ENCODE results near the gene SCRG1. TPM values are rescaled to one million over a fixed set of nuclear protein-coding genes. Genes with fewer than 3 reads are reported as not detected.
A peak's percentile ranks its signal among the peaks of the same experiment; 100 is the strongest.

The SCRG1 gene
- total RNA-seq, 3 donors from 2014 or later (not counting 1 experiment from before 2014, with no cell fraction given) = not detected

- H3K27me3 Mint-ChIP-seq (ENCODE audit: low read depth in 2 of 2) = no peaks in the 10 kb centered on the region
- Histone ChIP-seq H3K27ac (ENCODE audit: low read length) (peak overlapping the region; percentile 29), H3K36me3 (ENCODE audit: control insufficient read depth, insufficient read depth, low read length) (no peaks in the 10 kb centered on the region), H3K4me1 (ENCODE audit: control insufficient read depth, insufficient read depth, low read length) (peaks cover 10% of the 10 kb centered on the region), H3K9me3 (ENCODE audit: control insufficient read depth, insufficient read depth, low read length) (no peaks in the 10 kb centered on the region), H3K27me3 (ENCODE audit: control insufficient read depth, insufficient read depth, low read length) (no peaks in the 10 kb centered on the region), H3K4me3 (ENCODE audit: low read length) (peak overlapping the region; percentile 98)
- H3K9me3 Mint-ChIP-seq = no peaks in the 10 kb centered on the region
- ATAC-seq (peak in 1 of 3 donors; percentile 5), DNase-seq (peak; percentile 31 to 65)
- peaks cover 21 to 26% of the 10 kb centered on the region in 2 donors for H3K4me1 Mint-ChIP-seq
- H3K27ac Mint-ChIP-seq = peak overlapping the region; percentile 92 to 94
- peak overlapping the region; percentile 92 for H3K4me3 Mint-ChIP-seq
- WGBS (ENCODE audit: insufficient coverage) = under 1% methylated on average over 68 of the region's 68 CpGs
- intact Hi-C loops (cut with micrococcal nuclease) = no loop called here
- no peak for TF ChIP-seq CTCF (IDR thresholded peaks at IDR 0.05)
- H3K36me3 Mint-ChIP-seq = no peaks in the 10 kb centered on the region
Observed at GRCh38 chr4:173371292-173372192, 27.4 kb downstream of the SCRG1 start.

GRCh38 chr4:173370477-173371291 lies 28.2 kb downstream of the SCRG1 start, which contains the start of gene SAP30:
SAP30 (plus strand) TSS chr4:173370954; CDS start chr4:173371183, 229 bp downstream.
- DNase-seq (peak; percentile 90 to 98), ATAC-seq (peak; percentile 85 to 95 (median 88))
- Histone ChIP-seq H3K27ac (ENCODE audit: low read length) (peak within 1 kb of the TSS; percentile 92), H3K4me1 (ENCODE audit: control insufficient read depth, insufficient read depth, low read length) (peaks cover 13% of the 10 kb centered on the region), H3K27me3 (ENCODE audit: control insufficient read depth, insufficient read depth, low read length) (no peaks in the 10 kb centered on the region), H3K9me3 (ENCODE audit: control insufficient read depth, insufficient read depth, low read length) (no peaks in the 10 kb centered on the region), H3K36me3 (ENCODE audit: control insufficient read depth, insufficient read depth, low read length) (no peaks in the 10 kb centered on the region), H3K4me3 (ENCODE audit: low read length) (peak within 1 kb of the TSS; percentile 98)
- Mint-ChIP-seq H3K9me3 (no peaks in the 10 kb centered on the region), H3K4me1 (peaks cover 21 to 26% of the 10 kb centered on the region in 2 donors), H3K27ac (peak within 1 kb of the TSS; percentile 92 to 94), H3K36me3 (no peaks in the 10 kb centered on the region), H3K4me3 (peak within 1 kb of the TSS; percentile 100), H3K27me3 (ENCODE audit: low read depth in 2 of 2) (no peaks in the 10 kb centered on the region)
- intact Hi-C loops (cut with micrococcal nuclease) = no loop called here
- under 1% methylated on average over 72 of the region's 72 CpGs for WGBS (ENCODE audit: insufficient coverage)
- TF ChIP-seq CTCF (IDR thresholded peaks at IDR 0.05) = no peak

- DNase-seq = no peak
- Histone ChIP-seq H3K4me1 (ENCODE audit: control insufficient read depth, insufficient read depth, low read length) (peaks cover 16% of the 10 kb centered on the region), H3K4me3 (ENCODE audit: low read length) (peak overlapping the region; percentile 98), H3K27ac (ENCODE audit: low read length) (peak overlapping the region; percentile 92), H3K27me3 (ENCODE audit: control insufficient read depth, insufficient read depth, low read length) (no peaks in the 10 kb centered on the region), H3K36me3 (ENCODE audit: control insufficient read depth, insufficient read depth, low read length) (no peaks in the 10 kb centered on the region), H3K9me3 (ENCODE audit: control insufficient read depth, insufficient read depth, low read length) (no peaks in the 10 kb centered on the region)
- H3K4me3 Mint-ChIP-seq = peak overlapping the region; percentile 100
- intact Hi-C loops (cut with micrococcal nuclease) = no loop called here
- peaks cover 21 to 26% of the 10 kb centered on the region in 2 donors for H3K4me1 Mint-ChIP-seq
- peak; percentile 24 to 45 (median 27) for ATAC-seq
- no peak for TF ChIP-seq CTCF (IDR thresholded peaks at IDR 0.05)
- H3K27ac Mint-ChIP-seq = peak overlapping the region; percentile 92 to 94
- H3K27me3 Mint-ChIP-seq (ENCODE audit: low read depth in 2 of 2) = no peaks in the 10 kb centered on the region
- 1% methylated on average over 13 of the region's 14 CpGs for WGBS (ENCODE audit: insufficient coverage)
- H3K9me3 Mint-ChIP-seq = no peaks in the 10 kb centered on the region
- H3K36me3 Mint-ChIP-seq = no peaks in the 10 kb centered on the region
Observed at GRCh38 chr4:173370130-173370476, 28.8 kb downstream of the SCRG1 start.
